Measurements from ENCODE around the gene C2.

C2 gene

DNA sequence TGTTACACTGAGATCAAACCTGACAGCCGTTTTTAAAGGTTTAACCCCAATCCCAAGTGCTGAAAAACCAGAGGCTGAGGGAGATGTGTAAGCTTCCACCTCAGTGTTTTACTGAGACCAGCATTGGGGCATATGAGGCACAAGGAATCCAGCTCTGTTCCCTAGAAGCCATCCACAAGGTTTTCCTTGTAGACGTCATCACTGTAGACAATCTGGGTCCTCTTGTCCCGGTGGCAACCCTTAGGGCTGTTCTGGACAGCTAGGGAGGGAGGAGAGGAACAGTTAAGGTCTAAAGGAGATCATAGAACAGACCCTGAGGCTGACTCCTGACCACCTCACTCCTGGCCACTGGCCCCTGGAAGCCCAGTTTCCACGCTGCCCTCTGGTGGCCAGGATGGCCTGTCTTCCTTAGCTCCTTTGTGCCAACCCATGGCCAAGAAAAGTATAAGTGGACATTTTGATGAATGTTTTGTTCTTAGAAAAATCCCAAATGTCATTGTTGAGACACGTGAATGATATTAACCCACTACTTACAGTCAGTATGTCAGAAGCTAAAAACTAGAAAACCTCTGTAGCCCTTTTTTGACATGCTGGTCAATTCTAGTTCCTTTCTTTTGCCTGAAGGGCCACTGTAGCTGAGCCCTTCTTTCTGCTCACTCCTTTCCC lies 24.8 kb downstream of the C2 start:
- TF ChIP-seq, protein P1, sequence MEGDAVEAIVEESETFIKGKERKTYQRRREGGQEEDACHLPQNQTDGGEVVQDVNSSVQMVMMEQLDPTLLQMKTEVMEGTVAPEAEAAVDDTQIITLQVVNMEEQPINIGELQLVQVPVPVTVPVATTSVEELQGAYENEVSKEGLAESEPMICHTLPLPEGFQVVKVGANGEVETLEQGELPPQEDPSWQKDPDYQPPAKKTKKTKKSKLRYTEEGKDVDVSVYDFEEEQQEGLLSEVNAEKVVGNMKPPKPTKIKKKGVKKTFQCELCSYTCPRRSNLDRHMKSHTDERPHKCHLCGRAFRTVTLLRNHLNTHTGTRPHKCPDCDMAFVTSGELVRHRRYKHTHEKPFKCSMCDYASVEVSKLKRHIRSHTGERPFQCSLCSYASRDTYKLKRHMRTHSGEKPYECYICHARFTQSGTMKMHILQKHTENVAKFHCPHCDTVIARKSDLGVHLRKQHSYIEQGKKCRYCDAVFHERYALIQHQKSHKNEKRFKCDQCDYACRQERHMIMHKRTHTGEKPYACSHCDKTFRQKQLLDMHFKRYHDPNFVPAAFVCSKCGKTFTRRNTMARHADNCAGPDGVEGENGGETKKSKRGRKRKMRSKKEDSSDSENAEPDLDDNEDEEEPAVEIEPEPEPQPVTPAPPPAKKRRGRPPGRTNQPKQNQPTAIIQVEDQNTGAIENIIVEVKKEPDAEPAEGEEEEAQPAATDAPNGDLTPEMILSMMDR (IDR thresholded peaks at IDR 0.05; ENCODE audit: borderline replicate concordance, control extremely low read depth, extremely low read depth, insufficient read depth, missing control alignments), result peak; percentile 75
- DNase-seq (ENCODE audit: low spot score), result peak; percentile 60
- in situ Hi-C loops (cut with MboI; ENCODE audit: low sequenced_read_pairs, unreplicated experiment), result loop anchor here (10.0 kb wide), 1 partner anchor 267 kb away; the partner anchor contains the start of gene LY6G5C

DNA sequence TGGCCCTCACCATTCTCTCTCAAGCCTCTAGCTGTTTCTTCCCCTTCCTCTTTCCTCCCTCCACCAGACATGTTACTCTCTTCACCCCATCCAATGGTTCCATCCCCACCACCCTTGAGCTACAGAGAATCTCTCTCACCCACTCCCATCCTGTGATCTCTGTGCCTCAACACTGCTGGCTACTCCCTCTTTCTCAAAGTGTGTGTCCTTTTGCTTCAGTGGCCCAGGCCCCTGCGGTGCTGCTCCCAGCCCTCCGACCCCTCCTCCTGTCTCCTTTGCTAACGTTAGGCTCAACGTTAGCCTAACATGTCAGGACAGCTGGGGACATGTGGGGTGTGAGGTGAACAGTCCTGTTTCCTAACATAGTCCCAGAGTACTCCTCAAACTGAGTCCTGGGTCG lies 25.4 kb downstream of the C2 start:
- TF ChIP-seq, protein P1 (IDR thresholded peaks at IDR 0.05; ENCODE audit: borderline replicate concordance, control extremely low read depth, extremely low read depth, insufficient read depth, missing control alignments), result no peak
- in situ Hi-C loops (cut with MboI; ENCODE audit: low sequenced_read_pairs, unreplicated experiment), result loop anchor here (10.0 kb wide), 1 partner anchor 268 kb away; the partner anchor contains the start of gene LY6G5C

DNA sequence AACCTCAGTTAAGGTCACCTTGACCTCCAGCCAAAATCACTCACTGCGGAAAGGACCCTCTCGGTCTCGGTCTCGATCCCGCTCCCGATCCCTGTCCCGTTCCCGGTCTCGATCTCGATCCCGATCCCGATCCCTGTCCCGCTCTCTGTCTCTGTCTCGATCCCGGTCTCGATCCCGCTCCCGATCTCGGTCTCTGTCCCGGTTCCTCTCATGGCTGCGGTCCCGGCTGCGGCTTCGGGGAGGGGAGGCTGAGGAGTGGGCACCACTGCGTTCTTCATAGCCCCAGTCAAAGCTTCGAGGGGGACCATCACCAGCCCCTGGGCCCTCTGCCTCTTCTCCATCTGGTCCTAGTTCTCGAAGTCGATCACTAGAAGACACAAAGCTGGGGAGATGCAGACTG lies 27.0 kb downstream of the C2 start:
- TF ChIP-seq, protein P1 (IDR thresholded peaks at IDR 0.05; ENCODE audit: borderline replicate concordance, control extremely low read depth, extremely low read depth, insufficient read depth, missing control alignments), result no peak
- DNase-seq (ENCODE audit: low spot score), result no peak
- in situ Hi-C loops (cut with MboI; ENCODE audit: low sequenced_read_pairs, unreplicated experiment), result loop anchor here (10.0 kb wide), 1 partner anchor 270 kb away; the partner anchor contains the start of gene LY6G5C

More for the DNA sequence above, 25.4 kb downstream of the C2 start:
- DNase-seq (ENCODE audit: low spot score), result no peak

DNA sequence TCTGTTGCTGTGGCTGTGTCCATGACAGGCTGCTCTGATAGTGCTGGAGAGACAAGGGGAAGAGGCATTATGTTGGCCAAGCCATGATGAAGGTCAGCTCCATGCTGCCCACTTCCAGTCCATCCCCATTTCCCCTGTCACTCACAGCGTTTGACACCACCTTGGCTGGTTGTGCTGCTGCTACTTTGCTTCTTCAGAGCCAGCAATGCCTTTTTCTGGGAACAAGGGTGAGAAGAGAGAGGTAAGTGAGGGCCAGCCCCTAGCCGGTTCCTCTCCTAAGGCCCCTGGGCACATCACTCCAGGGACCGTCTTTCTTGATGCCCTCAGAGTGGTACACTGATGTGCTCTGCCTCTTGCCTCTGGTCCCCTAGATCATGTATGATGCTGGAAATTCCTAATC lies 29.3 kb downstream of the C2 start:
- no peak for DNase-seq (ENCODE audit: low spot score)
- TF ChIP-seq, protein P1 (IDR thresholded peaks at IDR 0.05; ENCODE audit: borderline replicate concordance, control extremely low read depth, extremely low read depth, insufficient read depth, missing control alignments), result no peak
- in situ Hi-C loops (cut with MboI; ENCODE audit: low sequenced_read_pairs, unreplicated experiment), result loop anchor here (10.0 kb wide), 1 partner anchor 272 kb away; the partner anchor contains the start of gene LY6G5C

DNA sequence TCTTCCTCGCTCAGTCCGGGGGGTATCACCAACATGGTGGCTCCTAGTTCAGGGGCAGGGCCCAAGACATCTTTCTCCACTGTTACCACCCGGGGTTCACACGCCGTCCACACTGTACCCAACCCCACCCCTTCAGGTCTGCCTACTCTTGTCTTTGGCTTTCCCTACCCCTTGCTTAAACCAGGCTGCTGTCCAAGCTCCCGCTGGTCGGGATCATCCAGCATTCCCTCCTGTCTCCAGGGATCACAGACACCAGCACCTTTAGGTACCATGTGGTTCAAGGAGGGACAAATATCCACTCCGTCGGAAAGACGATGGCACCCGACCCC lies 30.9 kb downstream of the C2 start:
- no peak for DNase-seq (ENCODE audit: low spot score)
- TF ChIP-seq, protein P1 (IDR thresholded peaks at IDR 0.05; ENCODE audit: borderline replicate concordance, control extremely low read depth, extremely low read depth, insufficient read depth, missing control alignments), result no peak
- in situ Hi-C loops (cut with MboI; ENCODE audit: low sequenced_read_pairs, unreplicated experiment), result loop anchor here (10.0 kb wide), 1 partner anchor 274 kb away; the partner anchor contains the start of gene LY6G5C

DNA sequence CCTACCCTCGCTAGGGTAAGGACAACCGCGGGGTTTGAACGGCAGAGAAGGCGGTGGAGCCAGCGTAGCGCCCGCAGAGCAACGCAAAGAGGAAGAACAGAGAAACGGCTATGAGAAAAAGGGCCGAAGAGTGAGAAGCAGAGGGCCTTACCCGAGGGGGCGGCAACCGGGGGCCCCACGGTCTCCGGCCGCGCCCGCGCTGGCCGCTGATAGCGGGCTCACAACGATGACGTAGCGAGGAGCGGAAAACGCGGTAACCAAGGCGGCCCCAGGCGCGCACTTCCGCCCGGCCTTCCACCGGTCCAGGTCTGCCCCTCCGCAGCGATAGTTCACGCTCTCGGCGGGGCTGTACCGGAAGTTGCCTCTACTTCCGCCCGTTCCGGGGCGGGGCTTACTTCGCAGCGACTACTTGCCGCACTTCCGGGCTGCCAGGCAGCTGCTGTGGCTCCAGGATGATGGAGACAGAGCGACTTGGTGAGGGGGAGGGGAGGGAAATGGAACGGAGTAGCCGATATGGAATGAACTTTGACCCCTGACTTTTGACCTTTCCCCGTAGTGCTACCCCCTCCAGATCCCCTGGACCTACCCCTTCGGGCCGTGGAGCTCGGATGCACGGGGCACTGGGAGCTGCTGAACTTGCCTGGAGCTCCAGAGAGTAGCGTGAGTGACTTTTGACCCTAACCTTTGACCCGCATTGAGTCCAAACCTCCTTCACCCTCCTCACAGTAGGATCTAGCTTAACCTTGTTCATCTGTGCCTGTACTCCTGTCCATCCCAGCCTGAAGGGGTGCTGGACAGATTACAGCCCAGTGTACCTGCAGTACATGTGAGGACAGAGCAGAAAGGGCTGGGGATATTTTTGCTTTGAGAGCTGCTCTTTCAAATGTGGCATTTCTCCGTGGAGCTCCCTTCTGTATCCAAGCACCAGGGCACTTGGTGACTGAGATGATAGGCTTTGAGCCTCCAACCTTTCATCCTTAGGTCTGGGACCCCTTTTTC lies 31.5 kb downstream of the C2 start, which contains the start of the genes NELFE and SKIC2:
TSS of gene NELFE (minus strand) at position 231 of the 999 bp plus-strand sequence. CDS start 525 bp downstream, outside the sequence.
TSS of gene SKIC2 (plus strand) at position 435 of the 999 bp plus-strand sequence. CDS start at position 453, 18 bp downstream.
- TF ChIP-seq, protein P1 (IDR thresholded peaks at IDR 0.05; ENCODE audit: borderline replicate concordance, control extremely low read depth, extremely low read depth, insufficient read depth, missing control alignments), result no peak
- in situ Hi-C loops (cut with MboI; ENCODE audit: low sequenced_read_pairs, unreplicated experiment), result loop anchor here (10.0 kb wide), 1 partner anchor 274 kb away; the partner anchor contains the start of gene LY6G5C
- DNase-seq (ENCODE audit: low spot score), result peak; percentile 100
